TTC549 (cell line): ENCODE measurements around the gene CDH18.

Source experiments
- FAIRE-seq: peaks from 2 replicates; lab custom pipeline; 2012; peaks lifted over from hg19 to GRCh38; lab: Jason Lieb, UNC

Gene CDH18

DNA sequence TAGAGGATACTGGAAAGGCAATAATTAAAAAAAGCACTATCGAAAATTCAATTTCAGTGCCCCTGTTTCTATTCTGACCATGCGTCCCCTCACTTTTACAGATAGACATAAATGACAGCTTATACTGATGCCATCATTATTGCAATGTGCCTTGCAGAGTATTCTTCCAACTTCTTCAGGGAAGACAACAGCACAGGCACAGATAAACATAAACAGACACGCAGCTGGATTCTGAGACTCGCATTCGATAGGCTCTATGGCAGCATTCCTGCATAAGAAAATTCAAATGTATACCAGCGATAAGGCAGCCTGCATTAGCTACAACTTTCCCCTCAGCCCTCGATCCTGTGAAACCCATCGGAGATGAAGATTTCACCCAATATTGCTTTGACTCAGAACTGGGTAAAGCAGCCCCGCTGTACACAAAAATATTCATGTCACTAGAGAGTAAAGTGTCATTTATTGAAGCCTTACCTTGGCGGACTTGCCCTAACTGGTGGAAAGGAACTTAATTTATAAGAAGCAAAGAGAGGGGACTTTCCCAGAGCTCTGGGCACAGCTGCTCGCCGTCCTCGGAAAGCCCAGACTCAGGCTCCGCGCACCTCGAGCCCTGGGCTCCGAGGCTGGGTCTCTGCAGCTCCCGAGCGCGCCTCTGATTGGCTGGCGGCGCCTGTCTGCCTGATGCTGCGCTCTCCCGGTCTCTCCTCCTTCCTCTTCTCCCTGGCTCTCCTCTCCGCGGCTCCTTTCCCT is at the start of gene CDH18:
Gene CDH18 (minus strand): TSS at position 589 of the 750 bp plus-strand sequence. CDS start 149,214 bp downstream, outside the sequence.
- FAIRE-seq, result no peak

DNA sequence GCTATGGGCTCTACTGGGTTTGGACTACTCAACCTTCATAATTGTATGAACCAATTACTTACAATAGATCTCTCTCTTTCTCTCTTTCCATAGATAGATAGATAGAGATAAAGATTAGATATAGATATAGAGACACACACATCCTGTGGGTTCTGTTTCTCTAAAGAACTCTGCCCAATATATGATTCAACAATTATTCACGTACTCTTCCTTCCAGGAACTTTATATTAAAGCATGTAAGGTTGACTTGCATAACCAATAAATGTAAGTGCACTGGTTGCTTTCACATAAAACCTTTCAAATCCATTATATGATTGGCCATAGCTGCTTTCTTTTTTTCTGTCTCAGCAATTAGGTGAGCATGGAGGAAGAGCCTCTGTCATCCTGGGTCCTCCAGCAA is 46.7 kb upstream of the CDH18 start:
- FAIRE-seq, result no peak

- FAIRE-seq, result no peak
These were observed 45.9 kb upstream of the CDH18 start for GRCh38 chr5:20033881-20034280.

- no peak for FAIRE-seq
These were observed 44.9 kb upstream of the CDH18 start for GRCh38 chr5:20032896-20033295.

DNA sequence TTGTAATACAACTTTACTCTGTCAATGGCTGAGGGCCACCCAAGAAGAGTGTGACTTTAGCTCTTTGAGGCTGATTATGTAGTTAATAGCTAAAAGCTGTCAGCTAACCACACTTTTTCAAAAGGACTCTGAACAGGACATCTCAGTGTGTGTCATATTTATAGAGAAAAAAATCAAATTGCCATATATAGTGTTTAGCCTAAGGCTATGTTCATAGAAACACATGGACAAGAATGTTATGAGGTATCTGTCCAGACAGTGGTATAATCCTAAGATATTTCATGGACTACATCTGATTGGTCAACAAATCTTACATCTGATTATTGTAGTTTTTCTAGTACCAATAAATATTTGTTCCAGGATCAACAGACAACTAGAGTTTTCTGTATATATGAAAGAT is 42.1 kb upstream of the CDH18 start:
- FAIRE-seq, result no peak

GRCh38 chr5:20029266-20029665 is 41.3 kb upstream of the CDH18 start:
- no peak for FAIRE-seq

DNA sequence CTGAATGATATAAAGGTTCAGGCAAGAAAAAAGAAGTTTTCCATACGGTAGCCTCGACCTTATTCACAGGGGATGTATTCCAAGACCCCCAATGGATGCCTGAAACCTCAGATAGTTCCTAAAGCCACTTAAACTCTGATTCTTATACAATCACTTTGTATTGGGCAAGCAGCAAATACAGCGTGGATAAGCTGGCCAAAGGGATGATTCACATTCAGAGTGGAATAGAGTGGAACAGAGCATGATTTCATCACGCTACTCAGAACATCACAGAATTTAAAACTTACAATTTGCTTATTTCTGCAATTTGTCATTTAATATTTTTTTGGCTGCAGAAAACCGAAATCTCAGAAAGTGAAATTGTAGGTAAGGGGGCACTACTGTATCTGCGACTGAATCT is 40.5 kb upstream of the CDH18 start:
- no peak for FAIRE-seq

GRCh38 chr5:20023686-20024180 is 35.7 kb upstream of the CDH18 start:
- no peak for FAIRE-seq

DNA sequence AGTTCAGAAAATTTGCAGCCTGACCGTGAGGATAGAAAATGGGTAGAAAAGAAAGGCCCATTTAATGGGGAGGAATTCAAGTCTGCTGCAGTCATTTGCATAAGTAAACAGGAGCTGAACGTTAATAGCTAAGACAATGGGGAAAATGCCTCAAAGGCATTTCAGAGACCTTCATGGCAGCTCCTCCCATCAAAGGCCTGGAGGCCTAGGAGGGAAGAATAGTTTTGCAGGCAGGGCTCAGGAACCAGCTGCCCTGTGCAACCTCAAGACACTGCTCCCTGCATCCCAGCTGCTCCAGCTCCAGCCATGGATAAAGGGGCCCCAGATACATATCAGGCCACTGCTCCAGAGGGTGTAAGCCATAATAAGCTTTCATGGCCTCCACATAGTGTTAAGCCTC is 32.2 kb upstream of the CDH18 start:
- FAIRE-seq, result no peak

DNA sequence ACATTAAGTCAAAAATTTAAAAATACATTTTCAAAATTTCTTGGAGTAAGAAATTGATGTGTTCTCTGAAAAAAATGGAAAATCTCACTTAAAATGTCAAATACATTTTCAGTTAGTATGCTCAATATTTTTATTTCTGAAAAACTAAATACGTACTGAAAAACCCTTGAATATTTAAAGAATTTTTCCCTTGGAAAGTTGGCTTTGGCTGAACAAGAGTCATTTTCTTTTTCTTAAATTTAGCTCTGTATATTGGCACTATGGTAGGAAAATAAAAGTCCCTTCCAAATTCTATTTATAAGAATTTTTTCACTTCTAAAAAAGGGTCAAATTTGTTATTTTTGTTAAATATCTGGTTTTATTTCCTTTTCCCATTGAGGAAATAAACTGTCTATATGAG is 29.0 kb upstream of the CDH18 start:
- no peak for FAIRE-seq

DNA sequence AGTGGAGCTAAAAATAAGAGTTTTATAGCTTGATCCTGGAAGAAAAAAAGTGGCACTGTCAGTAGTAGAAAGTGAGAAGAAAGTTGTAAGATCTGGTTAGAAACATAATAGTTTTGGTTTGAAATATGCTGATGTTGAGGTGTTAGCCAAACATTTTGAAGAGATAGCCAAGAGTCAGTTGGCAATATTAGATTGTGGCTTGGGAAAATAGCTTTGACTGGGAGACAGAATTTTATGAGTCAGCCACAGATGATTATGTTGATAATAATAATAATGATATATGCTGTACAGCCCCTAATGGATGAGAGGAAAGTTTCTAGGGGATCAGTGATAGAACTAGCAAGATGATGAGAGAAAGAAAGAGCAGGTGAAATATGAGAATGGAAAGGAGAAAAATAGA is 12.4 kb upstream of the CDH18 start:
- no peak for FAIRE-seq

GRCh38 chr5:19988457-19988856 is 457 bp upstream of the CDH18 start:
- no peak for FAIRE-seq

- no peak for FAIRE-seq
These were observed 1.2 kb downstream of the CDH18 start for GRCh38 chr5:19986806-19987205.

- FAIRE-seq, result no peak
These were observed 1.9 kb downstream of the CDH18 start for GRCh38 chr5:19986031-19986619.

- no peak for FAIRE-seq
These were observed 9.5 kb downstream of the CDH18 start for GRCh38 chr5:19978476-19978875.

GRCh38 chr5:19977099-19977498 is 10.9 kb downstream of the CDH18 start:
- no peak for FAIRE-seq

GRCh38 chr5:19975795-19976194 is 12.2 kb downstream of the CDH18 start:
- no peak for FAIRE-seq

GRCh38 chr5:19960451-19960850 is 27.5 kb downstream of the CDH18 start:
- FAIRE-seq, result no peak

DNA sequence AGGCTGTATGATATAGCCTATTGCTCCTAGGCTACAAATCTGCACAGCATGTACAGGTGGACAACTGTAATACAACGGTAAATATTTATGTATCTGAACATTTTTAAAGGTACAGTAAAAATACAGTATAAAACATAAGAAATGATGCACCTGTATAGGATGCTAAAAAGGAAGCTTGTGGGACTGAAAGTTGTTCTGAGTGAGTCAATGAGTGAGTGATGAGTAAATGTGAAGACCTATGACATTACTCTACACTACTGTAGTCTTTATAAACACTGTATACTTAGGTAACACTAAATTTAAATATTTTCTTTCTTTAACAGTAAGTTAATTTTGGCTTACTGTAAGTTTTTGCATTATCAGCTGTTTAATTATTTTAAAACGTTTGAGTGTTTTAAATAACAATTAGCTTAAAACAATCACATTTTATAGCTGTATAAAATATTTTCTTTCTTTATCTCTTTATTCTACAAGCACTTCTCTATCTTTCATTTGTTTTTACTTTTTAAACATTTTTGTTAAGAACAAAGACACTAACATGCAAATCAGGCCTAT is 28.1 kb downstream of the CDH18 start:
- FAIRE-seq, result no peak

GRCh38 chr5:19950897-19951296 is 37.1 kb downstream of the CDH18 start:
- no peak for FAIRE-seq

DNA sequence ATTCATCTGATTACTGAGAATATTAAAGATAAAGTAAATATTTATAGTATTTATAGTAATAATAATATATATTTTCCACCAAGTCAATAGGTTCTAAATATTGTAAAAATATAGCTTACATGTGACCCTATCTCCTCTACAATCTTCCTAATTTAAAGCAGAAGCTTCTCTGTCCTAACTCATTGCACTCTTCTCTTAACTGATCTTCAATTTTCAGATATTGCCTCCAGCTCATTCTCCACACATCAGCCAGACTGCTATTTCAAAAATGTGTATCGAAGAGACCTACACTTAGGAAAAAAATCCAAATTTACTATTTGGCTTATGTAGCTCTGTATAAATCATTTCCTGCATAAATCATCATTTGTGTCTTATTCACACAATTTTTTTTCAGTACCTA is 47.8 kb downstream of the CDH18 start:
- FAIRE-seq, result no peak

- FAIRE-seq, result no peak
These were observed 57.5 kb downstream of the CDH18 start for GRCh38 chr5:19930451-19930850.

DNA sequence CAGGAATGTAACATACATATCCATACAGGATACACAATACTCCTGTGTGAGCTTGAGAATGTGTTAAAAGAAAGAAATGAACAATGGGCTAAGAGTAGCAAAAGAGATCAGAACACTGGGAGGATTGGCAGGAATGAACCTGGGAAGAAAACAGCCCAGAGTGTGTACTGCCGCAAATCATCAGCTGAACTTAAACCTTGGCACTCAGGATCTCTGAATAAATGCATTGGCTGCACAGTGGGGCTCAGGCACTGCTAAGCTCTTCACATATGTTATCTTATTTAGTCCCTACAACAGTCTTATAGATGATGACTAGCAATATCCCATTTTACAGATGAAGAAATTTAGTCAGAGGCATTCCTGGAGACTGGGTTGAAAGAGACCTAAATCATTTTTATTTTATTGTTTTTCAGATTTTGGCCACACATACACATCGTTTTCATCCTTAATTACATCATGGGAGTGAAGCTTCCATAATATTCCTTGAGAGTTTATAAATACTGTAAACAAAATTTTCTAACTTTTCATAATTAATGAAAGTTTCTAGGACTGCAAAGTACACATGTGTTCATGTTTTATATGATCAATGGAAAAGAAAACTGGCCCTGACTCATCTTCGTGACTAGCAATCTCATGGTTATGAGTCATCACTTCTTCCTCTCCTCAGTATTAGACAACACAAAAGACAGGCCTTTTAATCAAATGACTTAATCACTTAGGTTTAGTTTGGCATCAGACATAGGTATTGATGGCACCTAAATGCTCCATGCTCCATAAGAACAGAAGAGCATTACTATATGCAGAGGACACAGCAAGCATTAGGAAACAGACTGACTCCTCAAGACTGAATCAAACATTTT is 59.2 kb downstream of the CDH18 start:
- FAIRE-seq, result no peak
